ENCODE measurements around the gene DDX23.

DNA sequence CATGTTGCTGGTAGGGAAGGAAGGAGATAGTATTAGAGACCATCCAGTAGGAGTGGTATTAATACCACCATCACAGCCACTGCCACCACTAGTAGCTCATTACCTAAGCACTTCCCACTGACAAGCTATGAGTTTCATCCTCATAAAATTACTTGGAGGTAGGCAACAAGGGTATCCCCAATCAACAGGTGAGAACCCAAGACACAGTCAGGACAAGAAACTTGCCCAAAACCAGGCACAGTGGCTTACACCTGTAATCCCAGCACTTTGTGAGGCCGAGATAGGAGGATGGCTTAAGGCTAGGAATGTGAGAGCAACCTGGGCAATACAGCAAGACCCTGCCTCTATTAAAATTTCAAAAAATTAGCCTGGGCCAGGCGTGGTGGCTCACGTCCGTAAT lies 68.5 kb downstream of the DDX23 start:
- no peak for TF ChIP-seq CEBPB (IDR thresholded peaks at IDR 0.05)
- TF ChIP-seq, protein P1, sequence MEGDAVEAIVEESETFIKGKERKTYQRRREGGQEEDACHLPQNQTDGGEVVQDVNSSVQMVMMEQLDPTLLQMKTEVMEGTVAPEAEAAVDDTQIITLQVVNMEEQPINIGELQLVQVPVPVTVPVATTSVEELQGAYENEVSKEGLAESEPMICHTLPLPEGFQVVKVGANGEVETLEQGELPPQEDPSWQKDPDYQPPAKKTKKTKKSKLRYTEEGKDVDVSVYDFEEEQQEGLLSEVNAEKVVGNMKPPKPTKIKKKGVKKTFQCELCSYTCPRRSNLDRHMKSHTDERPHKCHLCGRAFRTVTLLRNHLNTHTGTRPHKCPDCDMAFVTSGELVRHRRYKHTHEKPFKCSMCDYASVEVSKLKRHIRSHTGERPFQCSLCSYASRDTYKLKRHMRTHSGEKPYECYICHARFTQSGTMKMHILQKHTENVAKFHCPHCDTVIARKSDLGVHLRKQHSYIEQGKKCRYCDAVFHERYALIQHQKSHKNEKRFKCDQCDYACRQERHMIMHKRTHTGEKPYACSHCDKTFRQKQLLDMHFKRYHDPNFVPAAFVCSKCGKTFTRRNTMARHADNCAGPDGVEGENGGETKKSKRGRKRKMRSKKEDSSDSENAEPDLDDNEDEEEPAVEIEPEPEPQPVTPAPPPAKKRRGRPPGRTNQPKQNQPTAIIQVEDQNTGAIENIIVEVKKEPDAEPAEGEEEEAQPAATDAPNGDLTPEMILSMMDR (IDR thresholded peaks at IDR 0.05) = no peak
- no peak for TF ChIP-seq SMC3 (IDR thresholded peaks at IDR 0.05)
- no peak for TF ChIP-seq EP300 (IDR thresholded peaks at IDR 0.05)
- TF ChIP-seq MYC (IDR thresholded peaks at IDR 0.05; ENCODE audit: borderline replicate concordance, low read length) = no peak
- TF ChIP-seq, protein P2, sequence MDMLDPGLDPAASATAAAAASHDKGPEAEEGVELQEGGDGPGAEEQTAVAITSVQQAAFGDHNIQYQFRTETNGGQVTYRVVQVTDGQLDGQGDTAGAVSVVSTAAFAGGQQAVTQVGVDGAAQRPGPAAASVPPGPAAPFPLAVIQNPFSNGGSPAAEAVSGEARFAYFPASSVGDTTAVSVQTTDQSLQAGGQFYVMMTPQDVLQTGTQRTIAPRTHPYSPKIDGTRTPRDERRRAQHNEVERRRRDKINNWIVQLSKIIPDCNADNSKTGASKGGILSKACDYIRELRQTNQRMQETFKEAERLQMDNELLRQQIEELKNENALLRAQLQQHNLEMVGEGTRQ (IDR thresholded peaks at IDR 0.05) = no peak
- TF ChIP-seq JUN (IDR thresholded peaks at IDR 0.05) = no peak
